ENCODE results near the gene CENPC.
A peak's percentile ranks its signal among the peaks of the same experiment; 100 is the strongest.
"Not testable (repeated sequence)": the region's sequence is repeated elsewhere in the genome, so short reads cannot be mapped to it uniquely, and the experiment has no call there.

CENPC gene

DNA sequence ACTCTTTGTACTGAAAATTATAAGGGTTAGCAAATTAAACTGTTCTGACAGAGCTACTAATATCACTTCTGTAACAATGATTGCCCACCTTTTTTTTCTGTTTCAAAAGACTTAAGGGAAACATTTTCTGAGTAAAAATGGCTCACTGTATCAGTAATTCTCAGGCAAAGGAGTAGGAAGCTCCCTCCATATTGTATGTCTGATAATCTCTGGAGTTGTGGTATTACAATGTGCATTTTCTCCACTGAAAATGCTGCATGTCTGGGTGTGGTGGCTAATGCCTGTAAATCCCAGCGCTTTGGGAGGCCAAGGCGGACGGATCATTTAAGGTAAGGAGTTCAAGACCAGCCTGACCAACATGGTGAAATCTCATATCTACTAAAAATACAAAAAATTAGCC is 8.8 kb upstream of the CENPC start:
- DNase-seq (ENCODE audit: low spot score): no peak
- TF ChIP-seq, protein P1, sequence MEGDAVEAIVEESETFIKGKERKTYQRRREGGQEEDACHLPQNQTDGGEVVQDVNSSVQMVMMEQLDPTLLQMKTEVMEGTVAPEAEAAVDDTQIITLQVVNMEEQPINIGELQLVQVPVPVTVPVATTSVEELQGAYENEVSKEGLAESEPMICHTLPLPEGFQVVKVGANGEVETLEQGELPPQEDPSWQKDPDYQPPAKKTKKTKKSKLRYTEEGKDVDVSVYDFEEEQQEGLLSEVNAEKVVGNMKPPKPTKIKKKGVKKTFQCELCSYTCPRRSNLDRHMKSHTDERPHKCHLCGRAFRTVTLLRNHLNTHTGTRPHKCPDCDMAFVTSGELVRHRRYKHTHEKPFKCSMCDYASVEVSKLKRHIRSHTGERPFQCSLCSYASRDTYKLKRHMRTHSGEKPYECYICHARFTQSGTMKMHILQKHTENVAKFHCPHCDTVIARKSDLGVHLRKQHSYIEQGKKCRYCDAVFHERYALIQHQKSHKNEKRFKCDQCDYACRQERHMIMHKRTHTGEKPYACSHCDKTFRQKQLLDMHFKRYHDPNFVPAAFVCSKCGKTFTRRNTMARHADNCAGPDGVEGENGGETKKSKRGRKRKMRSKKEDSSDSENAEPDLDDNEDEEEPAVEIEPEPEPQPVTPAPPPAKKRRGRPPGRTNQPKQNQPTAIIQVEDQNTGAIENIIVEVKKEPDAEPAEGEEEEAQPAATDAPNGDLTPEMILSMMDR (IDR thresholded peaks at IDR 0.05; ENCODE audit: extremely low read depth, insufficient read depth, missing control alignments): no peak
- in situ Hi-C loops (cut with MboI; ENCODE audit: low pct_unique_long_range_greater_than_20kb, low sequenced_read_pairs, unreplicated experiment): no loop called here

DNA sequence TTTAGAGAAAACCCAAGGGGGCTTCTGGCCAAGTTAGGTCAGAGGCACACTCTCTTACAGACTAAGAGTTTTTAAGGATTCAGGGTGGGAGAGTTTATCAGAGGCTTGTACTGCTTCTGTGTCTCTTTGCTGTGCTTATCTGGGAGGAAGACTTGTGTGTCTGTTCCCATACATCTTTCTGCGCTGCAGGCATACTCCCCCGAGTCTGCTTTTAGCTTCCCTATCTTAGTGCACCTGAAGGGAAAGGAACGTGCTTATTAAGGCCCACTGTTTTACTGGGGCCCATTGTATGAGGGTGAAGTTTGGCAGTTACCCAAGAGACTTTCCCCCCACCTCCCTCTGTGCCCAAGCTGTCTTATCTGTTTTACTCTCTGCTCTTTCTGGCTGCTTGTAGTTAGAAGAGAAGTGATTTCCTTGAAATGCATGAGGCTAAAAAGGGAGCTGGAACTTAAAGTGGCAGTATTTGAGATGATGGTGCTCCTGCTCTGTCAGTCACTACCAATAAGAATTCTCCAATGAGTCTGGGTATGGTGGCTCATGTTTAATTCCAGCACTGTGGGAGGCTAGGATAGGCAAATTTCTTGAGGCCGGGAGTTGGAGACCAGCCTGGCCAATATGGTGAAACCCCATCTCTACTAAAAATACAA is 7.0 kb upstream of the CENPC start:
- DNase-seq (ENCODE audit: low spot score); in situ Hi-C loops (cut with MboI; ENCODE audit: low pct_unique_long_range_greater_than_20kb, low sequenced_read_pairs, unreplicated experiment): not testable (repeated sequence)

DNA sequence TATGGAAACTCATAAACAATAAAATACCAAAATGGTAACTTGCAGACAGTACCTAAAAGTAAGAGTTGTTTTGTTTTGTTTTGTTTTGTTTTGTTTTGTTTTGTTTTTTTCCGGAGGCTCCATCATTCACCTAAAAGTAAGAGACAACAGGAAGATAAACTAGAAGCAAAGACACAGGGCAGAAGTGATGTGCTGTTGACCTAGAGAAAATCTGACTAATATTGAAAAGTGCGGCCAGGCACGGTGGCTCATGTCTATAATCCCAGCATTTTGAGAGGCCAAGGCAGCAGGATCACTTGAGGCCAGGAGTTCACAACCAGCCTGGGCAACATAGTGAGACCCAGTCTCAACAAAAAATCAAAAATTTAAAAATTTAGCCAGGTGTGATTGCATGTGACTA is 5.6 kb upstream of the CENPC start:
- TF ChIP-seq, protein P1 (IDR thresholded peaks at IDR 0.05; ENCODE audit: extremely low read depth, insufficient read depth, missing control alignments): no peak
- in situ Hi-C loops (cut with MboI; ENCODE audit: low pct_unique_long_range_greater_than_20kb, low sequenced_read_pairs, unreplicated experiment): no loop called here
- DNase-seq (ENCODE audit: low spot score): no peak

DNA sequence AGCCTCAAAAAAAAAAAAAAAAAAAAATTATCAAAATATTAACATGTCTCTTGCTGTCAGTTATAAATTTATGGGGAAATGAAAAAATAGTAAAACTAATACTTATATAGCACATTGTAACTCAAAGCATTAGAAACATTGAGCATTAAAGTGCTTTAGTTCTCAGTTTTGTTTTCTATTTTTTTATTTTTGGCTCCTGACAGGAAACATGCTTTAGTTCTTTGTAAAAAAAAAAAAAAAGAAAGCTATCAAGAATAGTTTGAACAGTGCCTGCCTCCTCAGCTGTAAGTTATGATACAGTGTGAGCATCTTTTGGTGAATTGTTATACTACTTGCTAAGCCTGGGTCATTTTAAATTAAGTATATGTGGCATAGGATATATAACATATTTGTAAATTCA is 5.1 kb upstream of the CENPC start:
- in situ Hi-C loops (cut with MboI; ENCODE audit: low pct_unique_long_range_greater_than_20kb, low sequenced_read_pairs, unreplicated experiment): no loop called here
- TF ChIP-seq, protein P1 (IDR thresholded peaks at IDR 0.05; ENCODE audit: extremely low read depth, insufficient read depth, missing control alignments): no peak
- no peak for DNase-seq (ENCODE audit: low spot score)

DNA sequence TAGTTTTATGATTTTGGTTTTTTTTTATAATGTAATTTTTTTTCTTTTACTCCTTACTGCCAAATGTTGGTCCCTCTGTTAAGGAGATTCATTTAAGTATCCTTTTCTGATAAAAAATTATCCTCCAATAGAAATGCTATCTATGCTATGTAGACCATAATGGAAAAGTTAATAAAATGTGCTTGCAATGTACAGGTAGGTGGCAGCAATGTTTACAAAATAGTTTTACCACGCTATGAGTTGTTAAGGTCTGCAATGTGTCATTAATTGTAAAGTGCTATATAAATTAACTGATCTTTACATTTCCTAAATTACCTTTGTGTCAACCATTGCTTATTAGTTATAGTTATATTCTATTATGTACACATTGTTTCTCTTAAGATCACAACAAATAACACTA is 3.8 kb upstream of the CENPC start:
- in situ Hi-C loops (cut with MboI; ENCODE audit: low pct_unique_long_range_greater_than_20kb, low sequenced_read_pairs, unreplicated experiment): loop anchor here (10.0 to 25.0 kb wide), 2 partner anchors 366 to 613 kb away; no protein-coding TSS in a partner anchor
- TF ChIP-seq, protein P1 (IDR thresholded peaks at IDR 0.05; ENCODE audit: extremely low read depth, insufficient read depth, missing control alignments): peak; percentile 65
- DNase-seq (ENCODE audit: low spot score): peak; percentile 26

DNA sequence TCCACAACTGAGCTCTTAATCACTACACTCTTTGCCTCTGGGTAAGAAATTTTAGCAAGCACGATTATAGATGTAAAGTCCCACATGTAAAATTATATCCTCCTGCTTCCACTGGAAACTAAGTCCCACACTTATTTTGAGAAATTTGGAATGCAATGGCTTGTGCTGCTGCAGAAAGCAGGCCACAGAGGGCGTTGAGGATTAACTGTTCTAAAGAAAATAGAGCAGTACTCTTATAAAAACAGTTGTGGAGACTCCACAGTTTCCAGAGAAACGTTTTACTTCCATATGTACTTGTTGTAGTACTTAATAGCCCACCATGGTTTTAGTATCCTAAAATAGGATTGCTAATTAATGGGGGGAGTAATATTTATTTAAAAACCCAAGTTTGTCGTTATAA is 1.7 kb upstream of the CENPC start:
- DNase-seq (ENCODE audit: low spot score): no peak
- TF ChIP-seq, protein P1 (IDR thresholded peaks at IDR 0.05; ENCODE audit: extremely low read depth, insufficient read depth, missing control alignments): no peak
- in situ Hi-C loops (cut with MboI; ENCODE audit: low pct_unique_long_range_greater_than_20kb, low sequenced_read_pairs, unreplicated experiment): loop anchor here (10.0 to 25.0 kb wide), 2 partner anchors 368 to 615 kb away; no protein-coding TSS in a partner anchor

DNA sequence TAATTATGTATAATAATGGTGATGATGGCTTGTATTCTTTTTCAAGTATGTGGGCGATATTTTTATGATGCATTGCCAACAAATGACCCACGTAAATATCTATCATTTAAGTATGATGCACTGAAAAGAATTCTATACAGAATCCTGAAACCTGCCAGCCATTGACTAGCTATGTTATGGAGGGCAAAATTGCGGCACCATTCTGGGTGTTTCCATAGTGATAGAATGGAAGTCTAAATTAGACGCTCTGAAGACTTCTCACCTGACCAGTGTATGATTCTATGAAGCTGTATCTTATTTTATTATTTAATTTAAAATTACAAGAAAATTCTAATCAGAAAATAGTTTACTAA is 677 bp upstream of the CENPC start:
- TF ChIP-seq, protein P1 (IDR thresholded peaks at IDR 0.05; ENCODE audit: extremely low read depth, insufficient read depth, missing control alignments): no peak
- no peak for DNase-seq (ENCODE audit: low spot score)
- in situ Hi-C loops (cut with MboI; ENCODE audit: low pct_unique_long_range_greater_than_20kb, low sequenced_read_pairs, unreplicated experiment): loop anchor here (10.0 to 25.0 kb wide), 2 partner anchors 369 to 616 kb away; no protein-coding TSS in a partner anchor
